C1 segment of cervical spinal cord (tissue), 14 donors: ENCODE measurements around the gene PRDM10.
"Not testable (repeated sequence)": the region's sequence is repeated elsewhere in the genome, so short reads cannot be mapped to it uniquely, and the experiment has no call there.

Experiments
- DNase-seq, 14 donors: peaks; one replicate each; lab custom pipeline; 2025; lab: John Stamatoyannopoulos, UW

The PRDM10 gene

GRCh38 chr11:129896062-129896461, 106.6 kb downstream of the PRDM10 start:
- DNase-seq, result peak in 1 of 14 donors; percentile 28

DNA sequence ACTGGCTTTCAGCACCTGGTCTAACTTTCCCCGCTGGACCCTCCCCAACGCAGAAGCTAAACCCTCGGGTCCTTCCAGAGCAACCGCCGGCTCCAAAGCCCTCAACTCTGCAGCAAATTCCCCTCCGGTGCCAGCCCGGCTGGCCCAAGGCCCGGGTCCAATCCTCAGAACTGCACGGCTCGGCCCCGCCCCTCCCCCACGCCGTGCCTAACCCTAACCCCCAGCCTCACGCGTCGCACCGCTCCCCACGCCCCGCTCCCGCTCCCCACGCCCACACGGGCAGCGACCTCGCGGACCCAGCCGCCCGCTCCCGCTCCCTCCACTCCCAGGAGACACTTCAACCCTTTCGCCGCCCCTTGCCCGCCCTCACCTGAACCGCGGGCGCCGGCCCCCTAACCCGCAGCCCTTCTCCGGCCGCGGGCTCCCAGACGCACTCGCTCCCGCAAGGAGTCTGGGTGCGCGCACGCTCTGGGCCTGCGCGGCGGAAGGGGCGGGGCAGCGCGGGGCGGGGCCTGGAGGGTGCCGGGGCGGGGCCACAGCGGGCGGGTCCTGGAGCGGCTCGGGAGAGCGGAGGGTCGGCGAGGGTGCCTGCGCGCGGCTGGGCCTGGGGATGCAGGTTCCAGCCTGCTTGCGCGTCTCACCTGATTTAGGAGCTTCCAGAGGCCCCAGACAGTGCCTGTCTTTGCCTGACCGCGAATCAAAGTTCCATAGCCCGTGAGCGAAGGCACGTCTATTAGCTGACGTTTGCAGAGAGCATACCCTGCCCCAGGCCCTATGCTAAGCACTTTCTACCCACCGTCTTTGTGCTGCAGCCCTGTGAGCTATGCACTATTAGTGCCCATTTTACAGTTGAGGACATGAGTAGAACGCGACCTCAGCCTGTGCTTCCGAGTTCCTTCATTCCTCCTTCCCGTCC, 107.3 kb downstream of the PRDM10 start, which contains the start of gene NFRKB:
TSS of gene NFRKB (minus strand) at position 453 of the 916 bp plus-strand sequence. CDS start 2,729 bp downstream, outside the sequence.
- peak; percentile 1 to 93 (median 76) for DNase-seq

- DNase-seq, result peak in 1 of 14 donors; percentile 38
Measured at GRCh38 chr11:129894278-129895125, 108.1 kb downstream of the PRDM10 start.

GRCh38 chr11:129888451-129888850, 114.2 kb downstream of the PRDM10 start:
- DNase-seq, result no peak

DNA sequence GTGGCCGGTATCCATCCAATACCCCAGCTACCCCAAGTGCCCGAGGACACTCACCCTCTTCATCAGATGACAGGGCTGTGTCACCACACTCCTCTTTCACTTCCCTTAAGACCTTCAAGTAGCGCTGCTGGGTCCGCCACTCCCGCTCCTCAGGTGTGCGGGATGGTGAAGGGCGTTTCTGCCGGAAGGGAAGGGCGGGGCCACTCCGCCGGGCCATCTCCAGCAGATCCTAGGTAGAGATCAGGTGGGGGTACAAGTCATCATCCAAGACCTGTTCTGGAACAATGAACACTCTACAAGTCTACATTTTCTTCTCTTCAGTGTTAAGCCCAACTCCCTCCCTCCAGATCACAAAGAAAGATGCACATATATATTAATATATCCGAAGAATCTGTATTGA, 117.3 kb downstream of the PRDM10 start:
- no peak for DNase-seq

GRCh38 chr11:129884581-129884980, 118.1 kb downstream of the PRDM10 start:
- no peak for DNase-seq

DNA sequence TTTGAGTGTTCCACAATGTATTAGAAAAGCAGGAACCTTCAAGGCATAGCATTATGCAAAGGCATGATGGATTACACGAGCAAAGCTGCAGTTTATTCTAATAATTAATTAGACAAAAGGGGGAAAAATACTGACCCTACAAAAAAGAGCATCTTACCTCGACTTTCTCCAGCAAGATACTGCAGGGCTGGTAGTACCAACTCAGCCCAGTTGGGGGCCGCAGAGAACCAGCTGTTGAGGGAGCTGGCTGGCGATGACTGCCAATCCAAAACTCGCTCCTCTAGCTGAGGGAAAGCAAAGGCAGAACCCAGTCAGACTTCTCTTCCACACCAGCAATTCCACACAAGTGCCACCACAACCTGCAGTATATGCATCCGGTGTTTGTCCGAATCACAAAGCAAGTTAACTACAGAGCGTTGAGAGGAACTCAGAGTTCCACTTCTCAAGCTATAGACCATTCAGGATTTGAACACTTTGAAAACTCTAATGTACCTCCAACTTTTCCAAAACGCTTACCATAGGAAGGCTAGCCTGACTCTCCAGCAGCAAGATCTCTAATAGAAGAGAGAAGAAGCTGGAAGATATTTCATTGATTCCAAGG, 121.0 kb downstream of the PRDM10 start:
- DNase-seq, result no peak

DNA sequence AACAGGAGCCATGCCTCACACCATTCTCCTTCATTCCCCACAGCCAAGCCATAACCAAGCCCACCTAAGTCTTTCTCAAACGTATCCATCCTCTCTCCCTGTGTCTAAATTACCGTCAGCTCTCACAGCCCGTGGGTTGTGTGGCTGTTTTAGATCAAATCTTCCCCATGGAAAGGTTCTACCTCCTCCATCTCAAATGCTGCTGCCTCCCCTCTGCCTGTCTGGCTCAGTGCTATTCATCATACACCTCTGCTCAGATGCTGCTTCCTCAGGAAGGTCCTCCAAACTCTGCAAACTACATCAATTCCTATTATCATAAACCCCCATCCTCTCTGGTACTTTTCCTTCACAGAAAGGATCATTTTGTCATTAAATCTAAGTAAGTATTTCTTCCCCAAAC, 122.3 kb downstream of the PRDM10 start:
- DNase-seq, result no peak

GRCh38 chr11:129871914-129872313, 130.7 kb downstream of the PRDM10 start:
- DNase-seq, result no peak

DNA sequence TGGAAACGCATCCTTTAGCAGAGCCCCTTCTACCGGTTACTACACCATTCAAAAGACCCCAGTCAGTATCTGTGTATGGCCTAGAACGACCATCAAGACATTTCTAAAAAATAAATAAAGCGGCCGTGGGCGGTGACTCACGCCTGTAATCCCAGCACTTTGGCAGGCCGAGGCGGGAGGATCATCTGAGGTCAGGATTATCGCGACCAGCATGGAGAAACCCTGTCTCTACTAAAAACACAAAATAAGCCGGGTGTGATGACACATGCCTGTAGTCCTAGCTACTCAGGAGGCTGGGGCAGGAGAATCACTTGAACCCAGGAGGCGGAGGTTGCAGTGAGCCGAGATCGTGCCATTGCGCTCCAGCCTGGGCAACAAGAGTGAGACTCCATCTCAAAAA, 134.0 kb downstream of the PRDM10 start:
- DNase-seq, result not testable (repeated sequence)

- no peak for DNase-seq
Measured at GRCh38 chr11:129866311-129866710, 136.3 kb downstream of the PRDM10 start.

DNA sequence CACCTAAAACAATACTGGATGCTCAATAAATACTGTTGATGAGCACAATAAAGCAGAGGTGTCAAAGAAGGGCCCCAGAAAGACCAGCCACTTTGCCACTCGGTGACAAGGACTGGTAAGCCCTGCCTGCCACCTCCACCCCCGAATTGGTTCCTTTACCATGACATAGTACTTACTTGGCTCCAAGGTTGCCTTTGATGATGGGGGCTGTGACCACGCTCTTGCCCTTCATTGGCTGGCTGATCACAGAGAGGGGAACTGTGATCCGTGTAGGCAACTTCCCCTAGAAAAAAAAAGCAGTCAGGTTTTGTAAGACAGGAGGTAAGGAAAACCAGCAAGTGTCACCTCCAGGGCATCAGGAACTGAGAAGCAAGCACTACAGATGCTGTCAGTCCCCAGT, 136.9 kb downstream of the PRDM10 start:
- no peak for DNase-seq

DNA sequence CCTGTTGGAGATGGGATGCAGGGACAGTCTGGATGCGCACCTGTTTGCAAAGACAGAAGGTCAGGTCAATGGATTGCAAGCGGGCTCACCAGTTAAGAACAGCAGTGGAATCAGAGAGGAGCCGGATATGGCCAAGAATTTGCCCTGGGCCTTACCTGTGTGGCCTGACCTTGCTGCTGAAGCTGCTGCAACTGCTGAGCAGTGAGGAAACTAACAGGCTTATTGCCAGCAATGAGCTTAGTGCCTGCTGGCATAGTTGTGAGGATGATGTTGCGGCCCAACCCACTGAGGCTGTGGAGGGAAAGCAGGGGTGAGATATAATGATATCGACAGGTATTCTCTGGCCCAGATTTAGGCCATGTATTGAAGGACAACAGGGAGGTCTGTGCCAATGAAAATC, 137.8 kb downstream of the PRDM10 start:
- DNase-seq, result no peak

DNA sequence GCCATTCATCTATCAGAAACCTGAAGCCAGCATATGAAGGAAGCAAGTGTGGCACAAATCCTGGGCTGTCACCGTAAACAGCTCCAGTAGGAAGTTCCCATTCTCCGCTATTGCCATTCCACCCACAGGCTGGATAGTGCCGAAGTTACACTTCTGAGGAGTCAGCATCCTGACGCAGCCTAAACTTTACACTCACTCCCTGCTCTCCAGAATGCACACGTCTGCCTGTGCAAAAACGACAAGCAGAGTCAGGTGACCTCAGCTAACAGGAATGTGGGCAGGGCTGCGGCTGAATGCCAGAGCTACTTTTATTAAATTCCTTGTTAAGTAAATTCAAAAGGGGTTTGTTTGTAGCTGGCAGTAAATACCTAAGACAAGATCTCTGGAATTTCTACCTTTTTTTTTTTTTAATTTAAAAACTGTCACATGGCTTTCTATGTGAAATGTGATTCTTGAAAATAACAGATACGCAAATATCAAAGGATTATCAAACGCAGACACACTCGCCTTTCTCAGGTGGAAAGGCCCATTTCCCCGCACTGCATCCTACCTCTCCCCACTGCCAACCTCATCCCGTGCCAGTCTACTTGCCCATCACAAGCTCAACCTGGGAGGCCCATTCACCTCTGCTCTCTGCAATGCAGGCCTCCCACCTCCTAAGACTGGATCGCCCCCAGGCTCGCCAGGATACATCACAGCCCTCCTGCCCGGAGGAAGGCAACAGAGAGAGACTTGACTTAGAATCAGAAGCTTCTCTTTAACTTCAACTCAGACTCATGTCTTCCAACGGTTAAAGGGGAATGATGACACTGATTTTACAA, 140.7 kb downstream of the PRDM10 start:
- DNase-seq, result no peak

- no peak for DNase-seq
Measured at GRCh38 chr11:129856036-129856435, 146.6 kb downstream of the PRDM10 start.

- DNase-seq, result no peak
Measured at GRCh38 chr11:129855086-129855485, 147.5 kb downstream of the PRDM10 start.

- DNase-seq, result no peak
Measured at GRCh38 chr11:129854232-129854805, 148.3 kb downstream of the PRDM10 start.

DNA sequence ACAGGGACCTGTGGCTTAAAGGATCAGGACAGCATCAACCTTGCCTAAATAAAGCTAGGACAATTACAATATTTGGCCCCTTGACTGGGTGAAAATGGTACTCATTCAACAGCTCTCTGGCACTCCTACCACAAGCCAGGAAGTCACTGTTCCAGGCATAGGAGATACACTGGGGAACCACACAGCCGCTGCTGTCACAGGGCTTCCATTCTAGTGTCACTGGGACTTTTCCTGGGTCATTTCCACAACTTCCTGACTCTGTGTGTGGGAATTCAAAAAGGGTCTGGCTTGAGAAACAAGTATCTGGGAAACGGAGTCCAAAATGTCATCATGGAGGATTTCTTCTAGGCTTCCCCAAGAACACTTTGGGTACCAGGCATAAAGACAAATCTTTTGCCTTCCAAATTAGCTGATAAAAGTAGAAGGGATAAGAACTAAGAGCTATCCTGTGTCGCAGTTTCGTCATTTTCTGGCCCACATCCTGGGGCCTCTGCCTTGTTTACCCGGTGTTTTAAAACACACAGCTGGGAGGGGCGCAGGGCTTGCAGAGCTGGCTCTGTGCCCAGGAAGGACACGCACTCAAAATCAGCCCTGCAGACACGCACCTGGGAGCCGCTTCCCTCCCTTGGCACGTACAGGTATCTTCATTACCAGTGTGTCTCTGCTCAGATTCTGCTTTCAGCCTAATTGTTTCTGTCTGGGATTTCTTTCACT, 149.0 kb downstream of the PRDM10 start:
- no peak for DNase-seq

DNA sequence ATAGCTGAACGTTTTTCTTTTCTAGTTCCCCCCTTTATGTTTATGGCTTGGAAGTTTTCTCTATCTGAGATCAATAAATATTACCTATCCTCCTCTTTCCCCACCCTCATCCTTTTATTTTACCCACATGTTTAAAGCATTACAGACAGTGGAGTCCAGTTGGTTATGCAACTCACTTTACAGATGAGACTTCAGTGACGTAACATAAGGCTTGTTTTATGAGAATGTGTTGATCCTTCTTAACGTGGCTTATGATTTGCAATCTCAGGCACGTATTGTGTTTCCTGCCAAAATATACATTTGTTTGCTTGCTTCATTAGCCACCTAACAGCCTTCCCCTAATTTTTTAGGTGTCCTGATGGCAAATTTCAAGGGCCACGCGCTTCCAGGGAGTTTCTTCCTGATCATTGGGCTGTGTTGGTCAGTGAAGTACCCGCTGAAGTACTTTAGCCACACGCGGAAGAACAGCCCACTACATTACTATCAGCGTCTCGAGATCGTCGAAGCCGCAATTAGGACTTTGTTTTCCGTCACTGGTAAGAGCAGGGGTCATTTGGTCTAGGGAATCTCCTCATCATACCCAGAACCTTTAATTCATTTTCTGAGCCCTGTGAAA, 150.4 kb downstream of the PRDM10 start:
- DNase-seq, result no peak
